ENCODE measurements around the gene NDUFV1.

NDUFV1 gene

DNA sequence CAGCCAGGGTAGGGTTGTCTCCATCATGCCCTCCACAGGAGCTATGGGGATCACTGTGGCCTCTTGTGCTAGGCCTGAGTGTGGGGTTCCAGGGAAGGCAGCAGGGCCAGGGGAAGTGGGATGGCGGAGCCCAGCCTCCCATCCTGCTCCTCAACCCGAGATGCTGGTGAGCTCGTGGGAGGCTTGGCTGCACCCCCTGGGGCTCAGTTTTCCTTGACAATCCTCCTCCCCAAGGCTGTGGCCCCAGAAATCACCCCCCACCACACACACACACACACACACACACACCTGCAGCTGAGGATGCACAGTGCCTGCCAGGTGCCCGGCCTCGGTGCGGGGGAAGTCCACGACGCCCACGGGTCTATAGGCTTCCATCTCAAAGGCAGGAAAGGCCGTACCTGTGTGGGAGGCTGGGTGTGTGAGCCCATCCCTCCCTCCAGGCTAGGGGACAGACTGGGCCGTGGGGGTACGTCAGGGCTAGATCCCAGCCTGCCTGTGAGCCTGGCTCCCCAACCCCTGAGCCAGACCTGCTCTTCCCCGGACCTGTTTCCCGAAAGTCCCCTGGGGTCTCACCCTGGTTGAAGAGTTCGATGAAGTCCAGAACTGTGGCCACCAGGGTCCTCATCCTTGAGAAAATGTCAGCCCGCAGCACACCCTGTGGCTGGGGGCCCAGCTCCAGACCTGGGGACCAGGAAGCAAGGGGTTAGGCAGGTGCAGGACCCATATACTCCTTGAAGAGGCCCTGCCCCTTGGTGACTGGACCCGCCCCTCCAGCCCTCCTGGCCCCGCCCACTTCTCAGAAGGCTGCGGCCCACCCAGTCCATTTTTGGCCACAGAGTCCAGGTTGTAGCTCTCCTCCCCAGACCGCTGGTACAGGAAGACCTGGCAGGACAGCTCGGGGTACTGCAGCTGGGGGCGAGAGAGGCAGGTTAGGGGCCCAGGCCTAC, 38.0 kb downstream of the NDUFV1 start:
- Histone ChIP-seq H4K8ac (ENCODE audit: low read depth, low read length) (no peak overlapping the region), H3K4ac (ENCODE audit: low read depth, low read length) (no peak overlapping the region), H3K9ac (ENCODE audit: low read length) (no peak overlapping the region), H3K27me3 (ENCODE audit: insufficient read depth, low read length, poor library complexity) (no peaks in the 10 kb centered on the region), H2BK15ac (replicated peaks; ENCODE audit: low read depth) (no peak overlapping the region), H3K4me3 (ENCODE audit: low read length) (no peak overlapping the region), H3K27ac (ENCODE audit: low read depth, low read length) (no peak overlapping the region), H3K23ac (ENCODE audit: low read length) (no peak overlapping the region), H3K4me1 (ENCODE audit: control insufficient read depth, low read depth, low read length) (no peaks in the 10 kb centered on the region), H3K36me3 (ENCODE audit: control insufficient read depth, insufficient read depth, low read length) (no peaks in the 10 kb centered on the region), H2BK120ac (ENCODE audit: low read depth, low read length) (no peak overlapping the region), H3K79me1 (ENCODE audit: low read length) (no peaks in the 10 kb centered on the region), H3K79me2 (ENCODE audit: control insufficient read depth, insufficient read depth, low read length) (no peaks in the 10 kb centered on the region), H3K56ac (ENCODE audit: low read length) (peak overlapping the region; percentile 1), H2BK5ac (ENCODE audit: low read length) (no peak overlapping the region), H3K4me2 (ENCODE audit: low read length) (no peak overlapping the region), H2AK5ac (ENCODE audit: low read length) (no peak overlapping the region), H4K5ac (ENCODE audit: low read length) (no peak overlapping the region), H3K18ac (ENCODE audit: low read length) (no peak overlapping the region)
- DNase-seq = no peak
- no CpG with 5 or more reads among the region's 22 CpGs for whole genome bisulfite sequencing (ENCODE audit: extremely low coverage, insufficient coverage, low lambda C conversion rate)

- no peaks in the 10 kb centered on the region for H3K27me3 ChIP-seq (ENCODE audit: insufficient read depth, low read length, poor library complexity)
- WGBS (ENCODE audit: extremely low coverage, insufficient coverage, low lambda C conversion rate) = no CpG with 5 or more reads among the region's 24 CpGs
These were observed 39.1 kb downstream of the NDUFV1 start for GRCh38 chr11:67645521-67646461.

DNA sequence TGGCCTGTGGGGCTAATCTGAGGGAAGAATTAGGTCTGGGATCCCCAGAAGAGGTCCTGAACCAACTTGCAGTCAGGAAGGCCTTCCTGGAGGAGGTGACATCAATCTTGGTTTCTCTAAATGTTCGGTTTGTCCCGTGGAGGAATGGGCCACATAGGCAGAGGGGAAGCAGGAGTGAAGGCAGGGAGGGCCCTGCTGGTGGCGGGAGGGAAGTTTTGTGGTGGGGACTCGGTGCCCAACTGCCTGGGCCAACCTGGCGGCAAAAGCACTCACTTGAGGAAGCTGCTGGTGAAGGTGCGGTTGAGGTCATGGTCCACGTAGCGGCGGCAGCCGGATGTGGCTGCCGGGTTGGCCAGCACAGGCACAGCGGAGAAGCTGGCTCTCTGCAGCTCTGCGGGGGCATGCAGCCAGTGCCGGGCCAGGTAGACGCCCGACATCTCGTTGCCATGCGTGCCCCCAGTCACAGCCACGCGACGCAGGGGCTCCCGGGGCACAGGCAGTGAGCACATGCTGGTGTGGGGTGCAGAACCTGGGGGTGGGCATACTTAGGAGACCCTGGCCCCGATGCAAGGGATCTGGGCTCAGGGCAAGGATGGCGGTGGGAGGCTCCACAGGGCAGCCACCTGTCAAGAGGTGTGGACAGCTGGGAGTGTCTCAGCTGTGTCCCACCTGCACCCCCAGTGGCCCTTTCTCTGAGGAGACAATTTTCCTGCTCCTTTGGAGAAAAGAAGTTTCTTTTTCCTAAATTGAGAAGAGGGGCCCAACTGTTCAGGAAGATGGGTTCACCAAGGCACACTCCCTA, 40.0 kb downstream of the NDUFV1 start:
- H3K4me2 ChIP-seq (ENCODE audit: low read length) = no peak overlapping the region
- no peaks in the 10 kb centered on the region for H3K79me2 ChIP-seq (ENCODE audit: control insufficient read depth, insufficient read depth, low read length)
- H3K27ac ChIP-seq (ENCODE audit: low read depth, low read length) = no peak overlapping the region
- no peak overlapping the region for H3K23ac ChIP-seq (ENCODE audit: low read length)
- H2BK120ac ChIP-seq (ENCODE audit: low read depth, low read length) = no peak overlapping the region
- no peak overlapping the region for H3K9ac ChIP-seq (ENCODE audit: low read length)
- no peak overlapping the region for H2BK5ac ChIP-seq (ENCODE audit: low read length)
- H2BK15ac ChIP-seq (replicated peaks; ENCODE audit: low read depth) = no peak overlapping the region
- H4K8ac ChIP-seq (ENCODE audit: low read depth, low read length) = no peak overlapping the region
- no peak overlapping the region for H3K56ac ChIP-seq (ENCODE audit: low read length)
- H3K4me1 ChIP-seq (ENCODE audit: control insufficient read depth, low read depth, low read length) = no peaks in the 10 kb centered on the region
- WGBS (ENCODE audit: extremely low coverage, insufficient coverage, low lambda C conversion rate) = no CpG with 5 or more reads among the region's 24 CpGs
- no peaks in the 10 kb centered on the region for H3K36me3 ChIP-seq (ENCODE audit: control insufficient read depth, insufficient read depth, low read length)
- H3K4ac ChIP-seq (ENCODE audit: low read depth, low read length) = no peak overlapping the region
- H2AK5ac ChIP-seq (ENCODE audit: low read length) = no peak overlapping the region
- no peak overlapping the region for H3K18ac ChIP-seq (ENCODE audit: low read length)
- no peak overlapping the region for H4K5ac ChIP-seq (ENCODE audit: low read length)
- DNase-seq = no peak
- no peaks in the 10 kb centered on the region for H3K79me1 ChIP-seq (ENCODE audit: low read length)
- H3K4me3 ChIP-seq (ENCODE audit: low read length) = no peak overlapping the region
- no peaks in the 10 kb centered on the region for H3K27me3 ChIP-seq (ENCODE audit: insufficient read depth, low read length, poor library complexity)

More at GRCh38 chr11:67645521-67646461, 39.1 kb downstream of the NDUFV1 start:
- Histone ChIP-seq H2BK5ac (ENCODE audit: low read length) (no peak overlapping the region), H3K56ac (ENCODE audit: low read length) (no peak overlapping the region), H3K79me2 (ENCODE audit: control insufficient read depth, insufficient read depth, low read length) (no peaks in the 10 kb centered on the region), H3K18ac (ENCODE audit: low read length) (no peak overlapping the region), H3K4ac (ENCODE audit: low read depth, low read length) (no peak overlapping the region), H3K23ac (ENCODE audit: low read length) (no peak overlapping the region), H4K5ac (ENCODE audit: low read length) (no peak overlapping the region), H3K9ac (ENCODE audit: low read length) (no peak overlapping the region), H3K4me1 (ENCODE audit: control insufficient read depth, low read depth, low read length) (no peaks in the 10 kb centered on the region), H3K27ac (ENCODE audit: low read depth, low read length) (no peak overlapping the region), H2AK5ac (ENCODE audit: low read length) (no peak overlapping the region), H3K79me1 (ENCODE audit: low read length) (no peaks in the 10 kb centered on the region), H3K36me3 (ENCODE audit: control insufficient read depth, insufficient read depth, low read length) (no peaks in the 10 kb centered on the region), H2BK15ac (replicated peaks; ENCODE audit: low read depth) (no peak overlapping the region), H3K4me2 (ENCODE audit: low read length) (no peak overlapping the region), H3K4me3 (ENCODE audit: low read length) (no peak overlapping the region), H4K8ac (ENCODE audit: low read depth, low read length) (no peak overlapping the region), H2BK120ac (ENCODE audit: low read depth, low read length) (no peak overlapping the region)
- peak; percentile 57 for DNase-seq

DNA sequence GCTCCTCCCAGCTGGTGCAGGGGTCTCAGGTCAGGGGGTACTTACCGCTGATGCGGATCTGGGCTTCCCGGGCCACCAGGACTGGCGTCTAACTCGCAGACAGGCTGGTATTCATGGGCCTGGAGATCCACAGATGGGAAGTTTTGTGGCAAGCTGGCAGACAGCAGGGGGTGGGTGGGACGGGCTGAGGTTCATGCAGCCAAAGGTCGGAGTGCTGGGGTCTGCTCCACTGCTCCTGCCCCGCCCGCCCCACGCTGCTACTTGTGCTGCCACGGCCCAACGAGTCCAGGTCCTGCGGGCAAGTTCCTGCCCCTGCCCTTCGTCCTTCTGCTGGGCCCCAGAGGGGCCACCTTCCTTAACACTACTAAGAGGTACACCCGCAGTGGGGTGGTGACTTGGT, 40.7 kb downstream of the NDUFV1 start:
- Histone ChIP-seq H2BK15ac (replicated peaks; ENCODE audit: low read depth) (no peak overlapping the region), H3K27me3 (ENCODE audit: insufficient read depth, low read length, poor library complexity) (no peaks in the 10 kb centered on the region), H3K79me1 (ENCODE audit: low read length) (no peaks in the 10 kb centered on the region), H3K9ac (ENCODE audit: low read length) (no peak overlapping the region), H3K56ac (ENCODE audit: low read length) (no peak overlapping the region), H3K4ac (ENCODE audit: low read depth, low read length) (no peak overlapping the region), H3K79me2 (ENCODE audit: control insufficient read depth, insufficient read depth, low read length) (no peaks in the 10 kb centered on the region), H4K5ac (ENCODE audit: low read length) (no peak overlapping the region), H3K4me3 (ENCODE audit: low read length) (no peak overlapping the region), H2AK5ac (ENCODE audit: low read length) (no peak overlapping the region), H2BK5ac (ENCODE audit: low read length) (no peak overlapping the region), H2BK120ac (ENCODE audit: low read depth, low read length) (no peak overlapping the region), H3K18ac (ENCODE audit: low read length) (no peak overlapping the region), H3K4me1 (ENCODE audit: control insufficient read depth, low read depth, low read length) (no peaks in the 10 kb centered on the region), H4K8ac (ENCODE audit: low read depth, low read length) (no peak overlapping the region), H3K27ac (ENCODE audit: low read depth, low read length) (no peak overlapping the region), H3K23ac (ENCODE audit: low read length) (no peak overlapping the region), H3K36me3 (ENCODE audit: control insufficient read depth, insufficient read depth, low read length) (no peaks in the 10 kb centered on the region), H3K4me2 (ENCODE audit: low read length) (no peak overlapping the region)
- DNase-seq = no peak
- no CpG with 5 or more reads among the region's 15 CpGs for whole genome bisulfite sequencing (ENCODE audit: extremely low coverage, insufficient coverage, low lambda C conversion rate)

GRCh38 chr11:67648140-67648795, 41.5 kb downstream of the NDUFV1 start:
- no peaks in the 10 kb centered on the region for H3K79me2 ChIP-seq (ENCODE audit: control insufficient read depth, insufficient read depth, low read length)
- no peaks in the 10 kb centered on the region for H3K79me1 ChIP-seq (ENCODE audit: low read length)
- no peak overlapping the region for H3K56ac ChIP-seq (ENCODE audit: low read length)
- H3K4ac ChIP-seq (ENCODE audit: low read depth, low read length) = no peak overlapping the region
- no peak overlapping the region for H3K4me3 ChIP-seq (ENCODE audit: low read length)
- H3K27ac ChIP-seq (ENCODE audit: low read depth, low read length) = no peak overlapping the region
- H2BK5ac ChIP-seq (ENCODE audit: low read length) = no peak overlapping the region
- H3K18ac ChIP-seq (ENCODE audit: low read length) = no peak overlapping the region
- WGBS (ENCODE audit: extremely low coverage, insufficient coverage, low lambda C conversion rate) = no CpG with 5 or more reads among the region's 12 CpGs
- H3K4me1 ChIP-seq (ENCODE audit: control insufficient read depth, low read depth, low read length) = no peaks in the 10 kb centered on the region
- no peak overlapping the region for H2BK15ac ChIP-seq (replicated peaks; ENCODE audit: low read depth)
- H3K36me3 ChIP-seq (ENCODE audit: control insufficient read depth, insufficient read depth, low read length) = no peaks in the 10 kb centered on the region
- H3K4me2 ChIP-seq (ENCODE audit: low read length) = no peak overlapping the region
- no peak overlapping the region for H2BK120ac ChIP-seq (ENCODE audit: low read depth, low read length)
- H2AK5ac ChIP-seq (ENCODE audit: low read length) = no peak overlapping the region
- H3K23ac ChIP-seq (ENCODE audit: low read length) = no peak overlapping the region
- DNase-seq = peak; percentile 71
- H4K5ac ChIP-seq (ENCODE audit: low read length) = no peak overlapping the region
- H3K27me3 ChIP-seq (ENCODE audit: insufficient read depth, low read length, poor library complexity) = no peaks in the 10 kb centered on the region
- no peak overlapping the region for H4K8ac ChIP-seq (ENCODE audit: low read depth, low read length)
- no peak overlapping the region for H3K9ac ChIP-seq (ENCODE audit: low read length)
